OCI-LY3 (cell line): ENCODE results near the gene SND1.

Experiments
- CTCF ChIP-seq: fragments of 200-600, 300-600 bp; sonication (generic); IDR thresholded peaks from 2 replicates; pipeline ENCODE4 v1.5.1; 2014; ENCODE audit warnings: antibody characterized with exemption, low read length, low read depth
- EZH2phosphoT487 ChIP-seq: fragments of 200-600 bp; shearing (Covaris generic); IDR thresholded peaks from 2 replicates; pipeline ENCODE4 v1.6.1; 2018; ENCODE audit warnings: antibody characterized with exemption, mixed run types, low read depth

- no peak for TF ChIP-seq EZH2phosphoT487
- no peak for TF ChIP-seq CTCF
These were observed 487.4 kb downstream of the SND1 start for GRCh38 chr7:128139406-128139805.
